ENCODE measurements around the gene TIE1. TPM values are rescaled to one million over a fixed set of nuclear protein-coding genes. Genes with fewer than 3 reads are reported as not detected.
"Not testable (repeated sequence)": the region's sequence is repeated elsewhere in the genome, so short reads cannot be mapped to it uniquely, and the experiment has no call there.

Gene TIE1
- total and polyA plus RNA-seq, 2 donors (not counting 3 experiments of a cell fraction or from before 2014, with no cell fraction given), result 531 to 620 TPM

DNA sequence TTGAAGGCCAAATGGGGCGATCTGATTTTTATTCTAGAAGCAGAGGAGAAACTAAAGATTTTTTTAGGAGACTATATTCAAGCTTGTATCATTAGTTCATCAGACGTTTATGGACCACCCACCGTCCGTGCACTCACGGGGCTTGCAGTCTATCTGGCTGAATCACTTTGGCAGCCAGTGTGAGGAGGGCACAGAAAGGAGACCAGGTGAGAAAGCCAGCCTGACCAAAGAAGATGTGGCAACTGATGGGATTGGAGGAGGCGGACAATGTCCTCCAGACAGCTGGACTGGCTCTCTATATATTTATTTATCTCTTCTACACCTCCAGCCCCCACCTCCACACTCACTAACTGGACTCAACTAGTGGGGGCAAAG is 67.9 kb downstream of the TIE1 start:
- POLR2A ChIA-PET, result interaction anchor here (0.6 to 1.5 kb wide), 3 partner anchors 10 to 42 kb away, joined by 3 to 15 read pairs (median 6); partner anchors contain the start of gene CDC20
- no TSS peak for BruUV-seq (replicated peaks)
- H3K4me2 ChIP-seq (ENCODE audit: insufficient read depth, low read length), result peak overlapping the region; percentile 85
- no peaks in the 10 kb centered on the region for H3K27me3 ChIP-seq (ENCODE audit: control insufficient read depth in 2 of 2, insufficient read depth in 2 of 2, low read length in 2 of 2)
- H3K9me3 ChIP-seq (replicated peaks; ENCODE audit: control insufficient read depth, insufficient read depth, low read length), result no peaks in the 10 kb centered on the region
- peaks cover 10 to 13% of the 10 kb centered on the region in 2 experiments for H3K36me3 ChIP-seq (ENCODE audit: control insufficient read depth in 2 of 2, extremely low read depth in 1 of 2, insufficient read depth in 2 of 2, low read length in 2 of 2)
- no peaks in the 10 kb centered on the region for H4K20me1 ChIP-seq (replicated peaks; ENCODE audit: control insufficient read depth, extremely low read depth, insufficient read depth, low read length)
- intact Hi-C loops (cut with micrococcal nuclease) (loop anchor here (2.0 to 5.0 kb wide), 2 partner anchors 46 to 141 kb away; no protein-coding TSS in a partner anchor), dilution Hi-C loops (cut with MboI; ENCODE audit: extremely low pct_ligation_motif_present, low sequenced_read_pairs) (no loop called here)
- H2AFZ ChIP-seq (ENCODE audit: low read depth, low read length), result no peak overlapping the region
- no peaks in the 10 kb centered on the region for H3K9me1 ChIP-seq (replicated peaks; ENCODE audit: control insufficient read depth, extremely low read depth, insufficient read depth, low read length)
- peak overlapping the region; percentile 73 for H3K9ac ChIP-seq (replicated peaks; ENCODE audit: extremely low read depth, insufficient read depth, low read length)
- peak overlapping the region; percentile 25 to 70 (median 47) for H3K4me3 ChIP-seq (replicated peaks in 1 of 3; ENCODE audit: insufficient read depth in 1 of 3, low read depth in 1 of 3, low read length in 3 of 3)
- FAIRE-seq, result no peak
- DNase-seq (ENCODE audit: low read depth, low spot score), result no peak
- peaks cover 44% of the 10 kb centered on the region for H3K79me2 ChIP-seq (ENCODE audit: control insufficient read depth, insufficient read depth, low read length)
- H3K4me1 ChIP-seq (ENCODE audit: control insufficient read depth, extremely low read depth, insufficient read depth, low read length), result peaks cover 35% of the 10 kb centered on the region
- TF ChIP-seq, protein P1, sequence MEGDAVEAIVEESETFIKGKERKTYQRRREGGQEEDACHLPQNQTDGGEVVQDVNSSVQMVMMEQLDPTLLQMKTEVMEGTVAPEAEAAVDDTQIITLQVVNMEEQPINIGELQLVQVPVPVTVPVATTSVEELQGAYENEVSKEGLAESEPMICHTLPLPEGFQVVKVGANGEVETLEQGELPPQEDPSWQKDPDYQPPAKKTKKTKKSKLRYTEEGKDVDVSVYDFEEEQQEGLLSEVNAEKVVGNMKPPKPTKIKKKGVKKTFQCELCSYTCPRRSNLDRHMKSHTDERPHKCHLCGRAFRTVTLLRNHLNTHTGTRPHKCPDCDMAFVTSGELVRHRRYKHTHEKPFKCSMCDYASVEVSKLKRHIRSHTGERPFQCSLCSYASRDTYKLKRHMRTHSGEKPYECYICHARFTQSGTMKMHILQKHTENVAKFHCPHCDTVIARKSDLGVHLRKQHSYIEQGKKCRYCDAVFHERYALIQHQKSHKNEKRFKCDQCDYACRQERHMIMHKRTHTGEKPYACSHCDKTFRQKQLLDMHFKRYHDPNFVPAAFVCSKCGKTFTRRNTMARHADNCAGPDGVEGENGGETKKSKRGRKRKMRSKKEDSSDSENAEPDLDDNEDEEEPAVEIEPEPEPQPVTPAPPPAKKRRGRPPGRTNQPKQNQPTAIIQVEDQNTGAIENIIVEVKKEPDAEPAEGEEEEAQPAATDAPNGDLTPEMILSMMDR (IDR thresholded peaks at IDR 0.05; ENCODE audit: extremely low read depth in 1 of 2, insufficient read depth in 1 of 2, low read depth in 1 of 2, low read length in 2 of 2), result no peak
- TF ChIP-seq FOS (IDR thresholded peaks at IDR 0.05; ENCODE audit: borderline replicate concordance, insufficient read depth, low read length), result no peak
- no peak for TF ChIP-seq EZH2 (IDR thresholded peaks at IDR 0.05; ENCODE audit: borderline replicate concordance, low read depth, low read length, severe bottlenecking)
- no peak for TF ChIP-seq POLR2A (IDR thresholded peaks at IDR 0.05; ENCODE audit: low read depth, low read length)
- TF ChIP-seq GATA2 (IDR thresholded peaks at IDR 0.05; ENCODE audit: insufficient read depth, insufficient read length, low read depth, low read length), result no peak
- TF ChIP-seq JUN (IDR thresholded peaks at IDR 0.05; ENCODE audit: borderline replicate concordance, insufficient read depth, insufficient read length, low read depth), result no peak
- CTCF ChIA-PET, result interaction anchor here (1.0 to 2.0 kb wide), 7 partner anchors 12 to 142 kb away, joined by 3 to 19 read pairs (median 5); no protein-coding TSS in a partner anchor
- H3K27ac ChIP-seq (ENCODE audit: insufficient read depth, low read depth, low read length), result peak overlapping the region; percentile 40

DNA sequence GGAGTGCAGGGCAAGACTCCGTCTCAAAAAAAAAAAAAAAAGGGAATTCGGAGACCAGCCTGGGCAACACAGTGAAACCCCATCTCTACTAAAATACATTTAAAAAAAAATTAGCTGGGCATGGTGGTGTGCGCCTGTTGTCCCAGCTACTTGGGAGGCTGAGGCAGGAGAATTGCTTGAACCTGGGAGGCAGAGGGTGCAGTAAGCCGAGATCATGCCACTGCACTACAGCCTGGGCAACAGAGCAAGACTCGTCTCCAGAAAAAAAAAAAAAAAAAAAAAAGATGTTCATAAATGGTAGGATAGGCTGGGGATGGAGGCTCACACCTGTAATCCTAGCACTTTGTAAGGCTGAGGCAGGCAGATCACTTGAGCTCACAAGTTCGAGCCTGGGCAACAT is 69.0 kb downstream of the TIE1 start:
- dilution Hi-C loops (cut with MboI; ENCODE audit: extremely low pct_ligation_motif_present, low sequenced_read_pairs); BruUV-seq (replicated peaks); CTCF ChIA-PET; H3K9me3 ChIP-seq (replicated peaks; ENCODE audit: control insufficient read depth, insufficient read depth, low read length); H3K9ac ChIP-seq (replicated peaks; ENCODE audit: extremely low read depth, insufficient read depth, low read length); H3K9me1 ChIP-seq (replicated peaks; ENCODE audit: control insufficient read depth, extremely low read depth, insufficient read depth, low read length); DNase-seq (ENCODE audit: low read depth, low spot score); H3K4me3 ChIP-seq (replicated peaks in 1 of 3; ENCODE audit: insufficient read depth in 1 of 3, low read depth in 1 of 3, low read length in 3 of 3); H4K20me1 ChIP-seq (replicated peaks; ENCODE audit: control insufficient read depth, extremely low read depth, insufficient read depth, low read length); H3K27ac ChIP-seq (ENCODE audit: insufficient read depth, low read depth, low read length); H2AFZ ChIP-seq (ENCODE audit: low read depth, low read length); FAIRE-seq; H3K27me3 ChIP-seq (ENCODE audit: control insufficient read depth in 2 of 2, insufficient read depth in 2 of 2, low read length in 2 of 2); H3K4me2 ChIP-seq (ENCODE audit: insufficient read depth, low read length); H3K36me3 ChIP-seq (ENCODE audit: control insufficient read depth in 2 of 2, extremely low read depth in 1 of 2, insufficient read depth in 2 of 2, low read length in 2 of 2): not testable (repeated sequence)
- POLR2A ChIA-PET, result interaction anchor here (0.7 kb wide), 1 partner anchor 139 kb away, joined by 5 read pairs; no protein-coding TSS in a partner anchor
- intact Hi-C loops (cut with micrococcal nuclease), result loop anchor here (2.0 to 5.0 kb wide), 2 partner anchors 45 to 142 kb away; no protein-coding TSS in a partner anchor
- Histone ChIP-seq H3K4me1 (ENCODE audit: control insufficient read depth, extremely low read depth, insufficient read depth, low read length) (peaks cover 42% of the 10 kb centered on the region), H3K79me2 (ENCODE audit: control insufficient read depth, insufficient read depth, low read length) (peaks cover 41% of the 10 kb centered on the region)
